CD4-positive, alpha-beta T cell treated with Interleukin-17A for 1 hour (primary cell): Measurements from ENCODE around the gene ZC3H4.

Experiments
- DNase-seq: peaks from one replicate; pipeline ENCODE4 v3.0.0-alpha.2; 2020

Gene ZC3H4

DNA sequence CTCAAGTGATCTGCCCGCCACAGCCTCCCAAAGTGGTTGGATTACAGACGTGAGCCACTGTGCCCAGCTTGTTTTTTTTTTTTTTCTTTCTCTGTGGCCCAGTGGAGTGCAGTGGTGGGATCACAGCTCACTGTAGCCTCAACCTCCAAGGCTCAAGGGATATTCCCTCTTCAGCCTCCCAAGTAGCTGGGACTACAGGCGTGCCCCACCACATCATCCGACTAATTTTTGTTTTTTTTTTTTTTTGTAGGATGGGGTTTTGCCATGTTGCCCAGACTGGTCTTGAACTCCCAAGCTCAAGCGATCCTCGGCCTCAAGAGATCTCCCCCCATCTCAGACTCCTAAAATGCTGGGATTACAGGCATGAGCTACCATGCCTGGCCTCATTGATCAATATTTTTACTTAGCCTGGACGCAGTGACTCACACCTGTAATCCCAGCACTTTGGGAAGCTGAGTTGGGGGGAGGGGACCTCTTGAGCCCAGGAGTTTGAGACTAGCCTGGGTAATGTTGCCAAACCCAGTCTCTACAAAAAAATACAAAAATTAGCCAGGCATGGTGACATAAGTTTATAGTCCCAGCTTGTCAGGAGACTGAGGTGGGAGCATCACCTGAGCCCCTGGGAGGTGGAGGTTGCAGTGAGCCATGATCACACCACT lies 18.7 kb upstream of the ZC3H4 start:
- DNase-seq: no peak

GRCh38 chr19:47130589-47131227 lies 17.1 kb upstream of the ZC3H4 start, which contains the start of gene SAE1:
TSS of gene SAE1 (plus strand) at chr19:47130835. CDS start at chr19:47130931, 96 bp downstream.
- DNase-seq: peak; percentile 95

- no peak for DNase-seq
These were observed 16.6 kb upstream of the ZC3H4 start for GRCh38 chr19:47130120-47130588.

DNA sequence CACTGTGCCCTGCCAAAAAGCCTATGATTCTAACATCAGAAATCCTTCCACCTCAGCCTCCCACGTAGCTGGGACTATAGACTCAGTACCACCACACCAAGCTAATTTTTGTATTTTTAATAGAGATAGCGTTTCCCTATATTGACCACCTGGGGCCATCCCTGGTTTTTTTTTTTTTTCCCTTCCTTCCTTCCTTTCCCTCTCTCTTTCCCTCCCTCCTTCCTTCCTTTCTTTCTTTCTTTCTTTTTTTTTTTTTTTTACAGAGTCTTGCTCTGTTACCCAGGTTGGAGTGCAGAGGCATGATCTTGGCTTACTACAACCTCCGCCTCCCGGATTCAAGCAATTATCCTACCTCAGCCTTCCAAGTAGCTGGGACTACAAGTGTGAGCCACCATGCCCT lies 16.0 kb upstream of the ZC3H4 start:
- DNase-seq: no peak

- no peak for DNase-seq
These were observed 12.0 kb upstream of the ZC3H4 start for GRCh38 chr19:47125669-47125938.

DNA sequence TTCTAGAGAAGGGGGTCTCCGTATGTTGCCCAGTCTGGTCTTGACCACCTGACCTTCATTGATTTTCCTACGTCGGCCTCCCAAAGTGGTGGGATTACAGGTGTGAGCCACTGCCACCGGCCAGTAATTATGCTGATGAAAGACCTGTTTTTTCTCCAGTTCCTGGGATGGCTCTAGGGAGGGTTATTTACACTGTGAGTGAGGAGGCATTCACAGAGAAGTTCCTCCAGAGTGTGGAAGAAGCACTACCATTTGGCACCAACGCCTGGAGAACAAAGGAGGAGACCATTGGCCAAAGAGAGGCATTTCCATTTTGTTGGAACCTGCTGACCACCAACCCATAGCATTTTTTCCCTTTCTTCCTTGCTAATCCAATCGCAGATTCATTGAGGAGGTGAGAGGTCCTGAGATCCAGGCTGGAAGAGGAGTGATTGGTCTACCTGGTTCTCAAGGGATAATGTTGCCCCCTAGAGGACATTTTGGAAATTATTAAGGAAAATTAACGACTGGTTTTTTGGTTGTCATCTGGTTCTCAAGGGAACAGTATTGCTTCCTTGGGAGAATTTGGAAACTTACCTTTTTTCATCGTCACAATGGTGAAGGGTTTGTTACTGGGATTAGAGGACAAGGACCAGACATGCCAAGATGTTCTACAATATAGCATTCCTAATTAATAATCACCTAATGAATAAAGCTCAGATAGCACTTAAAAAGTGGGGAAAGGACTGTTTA lies 11.5 kb upstream of the ZC3H4 start:
- peak; percentile 79 for DNase-seq

DNA sequence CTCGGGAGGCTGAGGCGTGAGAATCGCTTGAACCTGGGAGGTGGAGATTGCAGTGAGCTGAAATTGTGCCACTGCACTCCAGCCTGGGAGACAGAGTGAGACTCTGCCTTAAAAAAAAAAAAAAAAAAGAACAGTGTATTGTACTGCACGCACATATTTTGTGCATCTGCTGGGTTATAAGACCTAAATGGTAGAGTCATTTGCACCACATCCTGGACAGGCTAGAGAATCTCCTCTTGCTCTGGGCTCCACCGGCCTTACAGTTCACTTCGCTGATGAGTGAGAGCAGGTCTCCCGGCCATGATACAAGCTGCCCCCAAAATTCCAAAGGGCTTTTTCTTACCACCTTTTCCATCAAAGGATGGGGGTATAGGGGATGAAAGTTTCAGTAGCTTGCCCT lies 9.8 kb upstream of the ZC3H4 start:
- no peak for DNase-seq

DNA sequence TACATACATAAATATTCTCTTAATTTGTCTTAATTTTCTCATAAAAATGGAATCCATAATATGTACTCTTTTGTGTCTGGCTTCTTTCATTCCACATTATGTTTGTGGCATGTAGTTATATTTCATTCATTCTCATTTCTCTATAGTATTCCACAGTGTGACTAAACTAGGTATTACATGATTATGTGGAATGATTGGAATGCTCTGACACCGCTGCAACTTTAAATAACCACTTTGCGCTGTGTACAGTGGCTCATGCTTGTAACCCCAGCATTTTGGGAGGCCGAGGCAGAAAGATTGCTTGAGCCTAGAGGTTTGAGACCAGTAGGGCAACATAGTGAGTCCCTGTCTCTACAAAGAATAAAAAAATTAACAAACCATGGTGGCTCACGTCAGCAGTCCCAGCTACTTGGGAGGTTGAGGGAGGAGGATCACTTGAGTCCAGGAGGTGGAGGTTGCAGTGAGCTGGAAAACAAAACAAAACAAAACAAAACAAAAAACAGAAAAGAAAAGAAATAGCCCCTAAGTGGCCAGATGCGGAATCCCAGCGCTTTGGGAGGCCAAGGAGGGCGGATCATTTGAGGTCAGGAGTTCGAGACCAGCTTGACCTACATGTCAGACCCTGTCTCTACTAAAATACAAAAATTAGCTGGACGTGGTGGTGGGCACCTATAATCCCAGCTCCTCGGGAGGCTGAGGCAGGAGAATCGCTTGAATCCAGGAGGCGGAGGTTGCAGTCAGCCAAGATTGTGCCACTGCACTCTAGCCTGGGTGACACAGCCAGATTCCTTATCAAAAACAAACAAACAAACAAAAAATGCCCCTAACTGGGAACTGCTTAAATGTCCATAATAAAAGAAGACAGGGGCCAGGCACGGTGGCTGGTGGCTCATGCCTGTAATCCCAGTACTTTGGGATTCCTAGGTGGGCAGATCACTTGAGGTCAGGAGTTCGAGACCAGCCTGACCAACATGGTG lies 9.1 kb upstream of the ZC3H4 start:
- no peak for DNase-seq

GRCh38 chr19:47120470-47121067 lies 7.0 kb upstream of the ZC3H4 start:
- DNase-seq: no peak

DNA sequence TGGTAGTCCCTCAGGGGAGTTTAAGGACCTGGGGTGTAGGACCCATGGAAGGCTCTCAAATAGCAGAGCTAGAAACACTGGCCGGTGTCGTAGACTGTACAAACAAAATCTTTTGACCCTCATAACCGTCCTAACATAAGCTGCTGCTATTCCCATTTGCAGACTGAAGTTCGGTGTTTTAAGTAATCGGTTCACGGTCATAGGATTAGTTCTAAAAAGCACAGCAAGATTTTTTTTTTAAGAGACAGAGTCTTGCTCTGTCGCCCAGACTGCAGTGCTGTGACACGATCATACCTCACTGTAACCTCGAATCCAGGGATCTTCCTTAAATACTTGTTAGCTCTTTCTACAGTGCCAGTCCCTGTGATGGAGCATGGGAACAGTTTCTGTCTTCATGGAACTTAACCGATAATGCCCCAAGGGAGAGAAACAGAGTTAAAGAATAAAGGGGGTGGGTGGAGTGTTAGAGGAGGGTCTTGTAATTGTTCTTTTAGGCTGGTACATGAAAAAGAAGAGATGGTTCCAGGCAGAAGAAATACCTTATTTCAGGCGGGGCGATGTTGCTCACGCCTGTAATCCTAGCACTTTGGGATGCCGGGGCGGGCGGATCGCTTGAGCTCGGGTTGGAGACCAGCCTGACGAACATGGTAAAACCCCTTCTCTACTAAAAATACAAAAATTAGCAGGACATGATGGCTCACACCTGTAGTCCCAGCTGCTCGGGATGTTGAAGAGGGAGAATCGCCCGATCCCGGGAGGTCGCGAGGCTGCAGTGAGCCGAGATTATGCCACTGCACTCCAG lies 475 bp upstream of the ZC3H4 start:
- DNase-seq: no peak

DNA sequence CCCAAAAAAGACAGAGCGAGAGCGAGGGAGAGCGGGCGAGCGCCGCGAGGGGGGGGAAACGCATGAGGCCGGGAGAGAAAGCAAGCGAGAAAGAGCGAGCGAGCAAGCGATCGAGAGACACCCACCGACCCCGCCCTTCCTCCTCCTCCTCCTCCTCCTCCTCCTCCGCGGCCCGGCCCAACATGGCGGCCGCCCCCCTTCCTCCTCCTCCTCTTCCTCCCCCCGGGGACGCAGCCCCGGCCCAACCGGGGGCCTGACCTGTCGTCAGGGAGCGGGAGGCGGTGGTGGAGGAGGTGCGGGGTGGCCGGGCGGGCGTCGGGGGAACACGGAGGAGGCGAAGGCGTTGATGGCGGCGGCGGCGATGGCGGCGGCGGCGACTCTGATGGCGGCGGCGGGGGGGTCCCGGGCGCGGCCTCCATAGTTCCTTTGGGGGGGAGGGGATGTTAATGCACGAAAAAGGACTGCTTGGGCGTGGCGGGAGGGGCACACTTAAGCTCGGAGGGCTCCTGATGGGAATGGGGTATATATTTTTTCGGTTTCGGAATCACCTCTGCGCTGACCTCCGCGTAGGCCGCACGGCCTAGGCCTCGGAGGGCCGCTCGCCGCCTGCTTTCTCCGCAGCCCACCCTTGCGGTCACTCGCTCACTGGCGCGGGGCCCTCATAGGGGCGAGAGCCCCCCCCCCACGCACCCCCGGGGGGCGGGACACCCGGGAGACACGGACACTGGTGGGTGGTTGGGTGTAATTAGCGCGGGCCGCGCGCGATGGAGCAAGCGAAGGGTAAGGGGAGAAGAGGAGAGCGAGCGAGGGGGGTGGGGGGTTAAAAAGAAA lies 1.2 kb downstream of the ZC3H4 start:
- peak; percentile 93 for DNase-seq

- DNase-seq: no peak
These were observed 1.9 kb downstream of the ZC3H4 start for GRCh38 chr19:47111682-47112165.

DNA sequence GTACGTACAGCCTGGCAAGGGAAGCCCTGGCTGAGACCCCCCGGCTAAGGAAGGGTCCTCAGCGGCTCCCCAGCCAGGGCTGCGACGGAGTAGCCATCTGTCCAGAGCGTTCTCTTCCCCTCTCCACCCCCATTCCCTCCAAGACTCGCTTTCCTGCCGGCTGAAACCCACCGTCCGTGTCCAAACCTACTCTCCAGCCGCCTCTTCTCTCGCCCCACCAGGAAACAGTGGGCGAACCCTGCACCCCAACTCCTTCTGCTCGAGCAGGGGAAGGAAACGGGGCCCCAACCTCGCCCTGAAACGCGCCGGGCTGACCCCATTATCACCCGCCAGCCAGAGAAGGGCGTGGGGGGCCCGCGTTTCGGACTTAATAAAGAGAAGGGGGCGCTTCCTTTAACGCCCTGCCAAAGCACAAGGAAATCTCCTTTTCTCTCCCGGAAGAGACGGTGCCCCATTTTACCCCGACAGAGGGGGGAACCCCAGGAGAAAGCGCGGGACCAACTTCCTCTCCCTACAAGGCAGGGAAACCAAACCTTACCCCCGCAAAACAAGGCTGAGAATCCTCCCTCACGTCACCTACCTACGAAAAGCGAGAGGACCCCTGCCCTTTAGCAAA lies 2.5 kb downstream of the ZC3H4 start:
- peak; percentile 73 for DNase-seq

- peak; percentile 70 for DNase-seq
These were observed 3.0 kb downstream of the ZC3H4 start for GRCh38 chr19:47110521-47111005.

GRCh38 chr19:47109541-47110375 lies 3.8 kb downstream of the ZC3H4 start:
- DNase-seq: peak; percentile 72

DNA sequence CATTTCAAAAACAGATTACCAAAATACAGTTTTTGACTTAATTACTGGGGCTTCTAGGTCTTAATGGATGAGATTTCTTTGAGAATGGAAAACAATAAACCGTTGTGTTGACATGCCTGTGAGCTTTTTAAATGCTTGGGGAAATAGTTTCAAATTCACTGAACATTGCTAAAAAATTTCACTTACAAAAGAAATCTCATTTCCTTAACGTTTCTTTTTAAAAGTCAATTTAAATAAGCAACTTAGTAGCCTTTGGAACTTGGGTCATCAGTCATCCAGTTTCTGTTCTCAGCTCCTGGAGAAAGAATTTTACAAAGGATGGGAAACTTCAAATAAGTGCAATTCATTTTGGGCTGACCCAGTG lies 4.4 kb downstream of the ZC3H4 start:
- DNase-seq: peak; percentile 5

DNA sequence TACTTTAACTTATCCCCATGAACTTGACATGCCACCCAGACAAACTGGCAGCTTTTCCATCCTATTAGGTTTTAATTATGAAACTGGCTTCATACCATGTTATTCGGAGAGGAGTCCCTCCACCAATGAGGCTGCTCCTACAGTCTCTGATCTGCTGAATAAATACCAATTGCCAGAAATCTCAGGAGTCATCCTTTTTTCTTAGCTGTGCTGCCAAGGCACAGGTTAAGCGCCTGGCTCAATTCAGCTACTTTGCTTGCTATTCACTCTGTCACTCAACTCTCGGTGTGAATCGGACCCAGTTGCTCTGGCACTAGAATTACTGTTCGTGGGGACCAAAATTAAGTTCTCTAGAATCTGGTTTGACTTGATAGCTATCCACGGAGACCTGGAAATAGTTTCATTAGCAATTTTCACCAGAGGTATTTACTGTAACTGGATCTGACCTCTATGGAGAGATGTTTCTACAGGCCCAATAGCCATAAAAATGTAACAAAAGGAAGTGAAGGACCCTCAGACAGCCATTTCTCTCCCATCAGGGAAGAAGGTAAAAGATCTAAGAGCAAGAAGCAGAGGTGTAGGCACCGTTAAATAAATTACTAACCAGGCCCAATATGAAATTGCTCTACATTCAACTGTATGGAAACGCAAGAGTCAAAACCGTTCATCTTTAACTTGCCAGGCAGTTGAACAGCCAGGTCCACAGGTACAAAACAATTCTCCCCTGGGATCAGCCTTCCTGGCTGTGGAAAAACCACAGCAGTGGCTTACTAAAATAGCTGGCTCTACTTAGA lies 5.4 kb downstream of the ZC3H4 start:
- DNase-seq: peak; percentile 34
